ENCODE measurements around the gene YPEL5.

Gene YPEL5

GRCh38 chr2:30180226-30180625, 33.4 kb downstream of the YPEL5 start:
- H3K9ac ChIP-seq: no peak overlapping the region
- no peak for TF ChIP-seq CTCF (conservative IDR thresholded peaks at IDR 0.05; ENCODE audit: low read depth, low read length)
- H3K36me3 ChIP-seq (ENCODE audit: insufficient read depth): no peaks in the 10 kb centered on the region
- no peaks in the 10 kb centered on the region for H3K27me3 ChIP-seq (ENCODE audit: insufficient read depth, low read depth)
- no peak overlapping the region for H3K4me2 ChIP-seq
- no peaks in the 10 kb centered on the region for H3K79me2 ChIP-seq (ENCODE audit: insufficient read depth, low read depth)
- no peak overlapping the region for H3K4me3 ChIP-seq (IDR thresholded peaks at IDR 0.05; ENCODE audit: insufficient read depth, low read depth, low read length)
- no peaks in the 10 kb centered on the region for H3K4me1 ChIP-seq (ENCODE audit: low read depth, poor library complexity, severe bottlenecking)
- no peak overlapping the region for H2AFZ ChIP-seq (ENCODE audit: low read depth)
- no peaks in the 10 kb centered on the region for H4K20me1 ChIP-seq (ENCODE audit: insufficient read depth)
- no peak overlapping the region for H3K27ac ChIP-seq

GRCh38 chr2:30181176-30181575, 34.4 kb downstream of the YPEL5 start:
- Histone ChIP-seq H3K9ac (no peak overlapping the region), H3K4me3 (IDR thresholded peaks at IDR 0.05; ENCODE audit: insufficient read depth, low read depth, low read length) (no peak overlapping the region), H3K27me3 (ENCODE audit: insufficient read depth, low read depth) (no peaks in the 10 kb centered on the region), H3K36me3 (ENCODE audit: insufficient read depth) (no peaks in the 10 kb centered on the region), H3K27ac (no peak overlapping the region), H3K4me2 (no peak overlapping the region), H4K20me1 (ENCODE audit: insufficient read depth) (no peaks in the 10 kb centered on the region), H3K4me1 (ENCODE audit: low read depth, poor library complexity, severe bottlenecking) (no peaks in the 10 kb centered on the region), H2AFZ (ENCODE audit: low read depth) (no peak overlapping the region), H3K79me2 (ENCODE audit: insufficient read depth, low read depth) (no peaks in the 10 kb centered on the region)
- TF ChIP-seq CTCF (conservative IDR thresholded peaks at IDR 0.05; ENCODE audit: low read depth, low read length): no peak

DNA sequence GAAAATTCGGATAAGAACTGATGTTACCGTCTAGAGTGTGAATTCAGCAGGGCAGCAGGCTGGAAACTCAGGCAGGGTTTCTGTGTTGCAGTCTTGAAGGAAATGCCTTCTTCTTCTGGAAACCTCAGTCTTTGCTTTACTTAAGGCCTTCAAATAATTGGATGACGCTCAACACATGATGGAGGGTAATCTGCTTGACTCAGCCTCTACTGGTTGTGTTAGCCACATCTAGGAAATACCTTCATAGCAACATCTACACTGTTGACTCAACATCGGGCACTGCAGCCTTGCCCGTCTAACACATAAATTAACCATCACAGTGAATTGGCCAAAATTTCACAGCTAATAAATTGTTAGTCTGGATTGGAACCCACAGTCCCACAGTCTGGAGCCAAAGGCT, 37.2 kb downstream of the YPEL5 start:
- H3K79me2 ChIP-seq (ENCODE audit: insufficient read depth, low read depth): no peaks in the 10 kb centered on the region
- no peaks in the 10 kb centered on the region for H4K20me1 ChIP-seq (ENCODE audit: insufficient read depth)
- TF ChIP-seq CTCF (conservative IDR thresholded peaks at IDR 0.05; ENCODE audit: low read depth, low read length): no peak
- no peak overlapping the region for H3K4me2 ChIP-seq
- no peak overlapping the region for H3K4me3 ChIP-seq (IDR thresholded peaks at IDR 0.05; ENCODE audit: insufficient read depth, low read depth, low read length)
- H3K9ac ChIP-seq: no peak overlapping the region
- H3K36me3 ChIP-seq (ENCODE audit: insufficient read depth): no peaks in the 10 kb centered on the region
- H3K4me1 ChIP-seq (ENCODE audit: low read depth, poor library complexity, severe bottlenecking): no peaks in the 10 kb centered on the region
- H2AFZ ChIP-seq (ENCODE audit: low read depth): no peak overlapping the region
- no peak overlapping the region for H3K27ac ChIP-seq
- no peaks in the 10 kb centered on the region for H3K27me3 ChIP-seq (ENCODE audit: insufficient read depth, low read depth)

DNA sequence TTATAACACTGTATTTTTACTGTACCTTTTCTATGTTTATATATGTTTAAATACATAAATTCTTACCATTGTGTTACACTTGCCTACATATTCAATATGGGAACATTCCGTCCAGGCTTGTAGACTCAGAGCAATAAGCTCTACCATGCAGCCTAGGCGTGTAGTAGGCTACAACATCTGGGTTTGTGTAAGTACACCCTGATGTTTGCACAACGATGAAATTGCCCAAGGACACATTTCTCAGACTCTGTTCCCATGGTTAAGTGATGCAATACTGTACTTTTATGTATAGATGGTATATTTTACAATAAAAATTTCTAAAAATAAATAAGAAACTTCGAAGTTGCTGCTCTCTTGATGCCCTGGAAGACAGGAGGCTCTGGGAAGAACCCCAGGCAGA, 38.4 kb downstream of the YPEL5 start:
- Histone ChIP-seq H3K79me2 (ENCODE audit: insufficient read depth, low read depth) (no peaks in the 10 kb centered on the region), H3K27me3 (ENCODE audit: insufficient read depth, low read depth) (no peaks in the 10 kb centered on the region), H3K4me1 (ENCODE audit: low read depth, poor library complexity, severe bottlenecking) (no peaks in the 10 kb centered on the region), H3K9ac (no peak overlapping the region), H3K4me2 (no peak overlapping the region), H3K27ac (no peak overlapping the region), H3K4me3 (IDR thresholded peaks at IDR 0.05; ENCODE audit: insufficient read depth, low read depth, low read length) (no peak overlapping the region), H2AFZ (ENCODE audit: low read depth) (no peak overlapping the region), H4K20me1 (ENCODE audit: insufficient read depth) (no peaks in the 10 kb centered on the region), H3K36me3 (ENCODE audit: insufficient read depth) (no peaks in the 10 kb centered on the region)
- no peak for TF ChIP-seq CTCF (conservative IDR thresholded peaks at IDR 0.05; ENCODE audit: low read depth, low read length)

GRCh38 chr2:30188292-30188691, 41.5 kb downstream of the YPEL5 start:
- Histone ChIP-seq H3K4me1 (ENCODE audit: low read depth, poor library complexity, severe bottlenecking) (no peaks in the 10 kb centered on the region), H3K27ac (no peak overlapping the region), H3K4me3 (IDR thresholded peaks at IDR 0.05; ENCODE audit: insufficient read depth, low read depth, low read length) (no peak overlapping the region), H3K9ac (no peak overlapping the region), H3K4me2 (no peak overlapping the region), H3K79me2 (ENCODE audit: insufficient read depth, low read depth) (no peaks in the 10 kb centered on the region), H3K36me3 (ENCODE audit: insufficient read depth) (no peaks in the 10 kb centered on the region), H3K27me3 (ENCODE audit: insufficient read depth, low read depth) (no peaks in the 10 kb centered on the region), H4K20me1 (ENCODE audit: insufficient read depth) (no peaks in the 10 kb centered on the region), H2AFZ (ENCODE audit: low read depth) (no peak overlapping the region)
- no peak for TF ChIP-seq CTCF (conservative IDR thresholded peaks at IDR 0.05; ENCODE audit: low read depth, low read length)
